Endothelial cell of umbilical vein (primary cell): ENCODE measurements around the gene IQSEC2.

Source experiments
- EZH2 ChIP-seq: IDR thresholded peaks from 2 replicates; pipeline ENCODE4 v1.6.1; 2012; ENCODE audit warnings: borderline replicate concordance, low read depth, mild to moderate bottlenecking, moderate library complexity, low read length, inconsistent platforms; ENCODE audit not compliant: severe bottlenecking
- FOS ChIP-seq: IDR thresholded peaks from 2 replicates; pipeline ENCODE4 v1.6.1; 2011; ENCODE audit warnings: mild to moderate bottlenecking, low read length, moderate library complexity, borderline replicate concordance; ENCODE audit not compliant: insufficient read depth
- JUN ChIP-seq: IDR thresholded peaks from 2 replicates; pipeline ENCODE4 v1.6.1; 2011; ENCODE audit warnings: borderline replicate concordance, low read depth; ENCODE audit not compliant: insufficient read length, insufficient read depth
- MAX ChIP-seq: IDR thresholded peaks from 2 replicates; pipeline ENCODE4 v1.6.1; 2011; ENCODE audit not compliant: insufficient read depth, insufficient read length
- MYC ChIP-seq: IDR thresholded peaks from one replicate; pipeline ENCODE4 v1.6.1; 2011; ENCODE audit warnings: mild to moderate bottlenecking, low read depth, low read length
- POLR2A ChIP-seq: IDR thresholded peaks from 2 replicates; pipeline ENCODE4 v1.6.1; 2012; ENCODE audit warnings: low read depth, mild to moderate bottlenecking, control low read depth, low read length
- POLR2AphosphoS5 ChIP-seq: IDR thresholded peaks from 2 replicates; pipeline ENCODE4 v1.6.1; 2012; ENCODE audit warnings: low read depth, mild to moderate bottlenecking, control low read depth, low read length, moderate library complexity; ENCODE audit not compliant: insufficient read depth
- TF ChIP-seq, protein P1 (sequence below), 2 donors: IDR thresholded peaks; 1 replicate in 1 of 2; 2 replicates in 1 of 2; pipeline ENCODE4 v1.5.1; 2011; ENCODE audit warnings: low read length in 2 of 2, mild to moderate bottlenecking in 2 of 2, moderate library complexity in 2 of 2, control low read depth in 1 of 2, inconsistent platforms in 1 of 2, low read depth in 1 of 2; ENCODE audit not compliant: insufficient read depth in 1 of 2; ENCODE audit errors: extremely low read depth in 1 of 2

GRCh38 chrX:53223955-53224859, 57.2 kb downstream of the IQSEC2 start:
- TF ChIP-seq, protein P1, sequence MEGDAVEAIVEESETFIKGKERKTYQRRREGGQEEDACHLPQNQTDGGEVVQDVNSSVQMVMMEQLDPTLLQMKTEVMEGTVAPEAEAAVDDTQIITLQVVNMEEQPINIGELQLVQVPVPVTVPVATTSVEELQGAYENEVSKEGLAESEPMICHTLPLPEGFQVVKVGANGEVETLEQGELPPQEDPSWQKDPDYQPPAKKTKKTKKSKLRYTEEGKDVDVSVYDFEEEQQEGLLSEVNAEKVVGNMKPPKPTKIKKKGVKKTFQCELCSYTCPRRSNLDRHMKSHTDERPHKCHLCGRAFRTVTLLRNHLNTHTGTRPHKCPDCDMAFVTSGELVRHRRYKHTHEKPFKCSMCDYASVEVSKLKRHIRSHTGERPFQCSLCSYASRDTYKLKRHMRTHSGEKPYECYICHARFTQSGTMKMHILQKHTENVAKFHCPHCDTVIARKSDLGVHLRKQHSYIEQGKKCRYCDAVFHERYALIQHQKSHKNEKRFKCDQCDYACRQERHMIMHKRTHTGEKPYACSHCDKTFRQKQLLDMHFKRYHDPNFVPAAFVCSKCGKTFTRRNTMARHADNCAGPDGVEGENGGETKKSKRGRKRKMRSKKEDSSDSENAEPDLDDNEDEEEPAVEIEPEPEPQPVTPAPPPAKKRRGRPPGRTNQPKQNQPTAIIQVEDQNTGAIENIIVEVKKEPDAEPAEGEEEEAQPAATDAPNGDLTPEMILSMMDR (IDR thresholded peaks at IDR 0.05; ENCODE audit: extremely low read depth in 1 of 2, insufficient read depth in 1 of 2, low read depth in 1 of 2, low read length in 2 of 2), result no peak
- TF ChIP-seq MYC (no peak), EZH2 (no peak), POLR2A (no peak), MAX (no peak), FOS (peak; percentile 78), POLR2AphosphoS5 (no peak), JUN (peak; percentile 25)
